GM20431 (cell line): ENCODE measurements around the gene ITPKB.
"Not testable (repeated sequence)": the region's sequence is repeated elsewhere in the genome, so short reads cannot be mapped to it uniquely, and the experiment has no call there.

ENCODE experiments used
- in situ Hi-C: fragments of 300-500 bp; cut with MseI, MboI; formaldehyde crosslinking; loops from one replicate; pipeline ENCODE4 v1.15.0; 2020; ENCODE audit warnings: low sequenced_read_pairs; ENCODE audit not compliant: unreplicated experiment

ITPKB gene

GRCh38 chr1:226631229-226632000 is 107.7 kb downstream of the ITPKB start:
- in situ Hi-C loops: loop anchor here (10.0 kb wide), 1 partner anchor 203 kb away; no protein-coding TSS in a partner anchor

GRCh38 chr1:226630592-226630991 is 108.5 kb downstream of the ITPKB start:
- in situ Hi-C loops: loop anchor here (10.0 kb wide), 1 partner anchor 204 kb away; no protein-coding TSS in a partner anchor

GRCh38 chr1:226629896-226630550 is 109.1 kb downstream of the ITPKB start:
- in situ Hi-C loops: loop anchor here (10.0 kb wide), 1 partner anchor 205 kb away; no protein-coding TSS in a partner anchor

- in situ Hi-C loops: no loop called here
These were observed 109.7 kb downstream of the ITPKB start for GRCh38 chr1:226629210-226629895.

GRCh38 chr1:226628612-226629155 is 110.4 kb downstream of the ITPKB start:
- in situ Hi-C loops: no loop called here

GRCh38 chr1:226627924-226628611 is 111.0 kb downstream of the ITPKB start:
- in situ Hi-C loops: no loop called here

GRCh38 chr1:226627050-226627755 is 111.9 kb downstream of the ITPKB start:
- in situ Hi-C loops: no loop called here

GRCh38 chr1:226626577-226626956 is 112.5 kb downstream of the ITPKB start:
- in situ Hi-C loops: no loop called here

GRCh38 chr1:226625832-226626576 is 113.1 kb downstream of the ITPKB start:
- in situ Hi-C loops: no loop called here

- in situ Hi-C loops: no loop called here
These were observed 113.8 kb downstream of the ITPKB start for GRCh38 chr1:226625326-226625725.

- in situ Hi-C loops: no loop called here
These were observed 114.6 kb downstream of the ITPKB start for GRCh38 chr1:226624526-226624925.

- in situ Hi-C loops: no loop called here
These were observed 117.1 kb downstream of the ITPKB start for GRCh38 chr1:226622012-226622411.

- in situ Hi-C loops: no loop called here
These were observed 120.1 kb downstream of the ITPKB start for GRCh38 chr1:226619031-226619430.

- in situ Hi-C loops: no loop called here
These were observed 120.7 kb downstream of the ITPKB start for GRCh38 chr1:226618380-226618779.

- in situ Hi-C loops: not testable (repeated sequence)
These were observed 121.4 kb downstream of the ITPKB start for GRCh38 chr1:226617719-226618118.

- in situ Hi-C loops: no loop called here
These were observed 122.0 kb downstream of the ITPKB start for GRCh38 chr1:226617109-226617508.

- in situ Hi-C loops: no loop called here
These were observed 122.4 kb downstream of the ITPKB start for GRCh38 chr1:226616636-226617035.

- in situ Hi-C loops: no loop called here
These were observed 123.2 kb downstream of the ITPKB start for GRCh38 chr1:226615876-226616275.

GRCh38 chr1:226611980-226612379 is 127.1 kb downstream of the ITPKB start:
- in situ Hi-C loops: not testable (repeated sequence)
